Thoracic aorta (tissue), 2 donors: ENCODE data around the gene GMEB2. TPM values are rescaled to one million over a fixed set of nuclear protein-coding genes. Genes with fewer than 3 reads are reported as not detected.
"Not testable (repeated sequence)": the region's sequence is repeated elsewhere in the genome, so short reads cannot be mapped to it uniquely, and the experiment has no call there.

Experiments used
- ATAC-seq: fragments of 150-250 bp; one replicate; pipeline ENCODE4 v1.8.0; 2017; ENCODE audit warnings: low read depth; ENCODE audit not compliant: insufficient number of reproducible peaks, low FRiP score
- DNase-seq: peaks from one replicate; pipeline ENCODE4 v3.0.0-alpha.2; 2020; ENCODE audit warnings: low spot score
- H3K27ac ChIP-seq, 2 donors: fragments of 200-600 bp; sonication (generic); 1 replicate in 1 of 2; 2 replicates in 1 of 2; pipeline ENCODE4 v1.5.1; 2016; ENCODE audit warnings: mild to moderate bottlenecking in 2 of 2, moderate library complexity in 2 of 2
- H3K27me3 ChIP-seq: fragments of 200-600 bp; sonication (generic); replicated peaks from 2 replicates; pipeline ENCODE4 v1.6.0; 2016; ENCODE audit warnings: mild to moderate bottlenecking; ENCODE audit not compliant: insufficient read depth
- H3K36me3 ChIP-seq: fragments of 200-600 bp; sonication (generic); one replicate; pipeline ENCODE4 v1.5.1; 2016
- H3K4me1 ChIP-seq, 2 donors: fragments of 200-600 bp; sonication (generic); 1 replicate in 1 of 2; 2 replicates in 1 of 2; pipeline versions ENCODE4 v1.5.1 to v1.6.0; 2016; ENCODE audit warnings: low read depth in 2 of 2, mild to moderate bottlenecking in 1 of 2; ENCODE audit not compliant: control insufficient read depth in 1 of 2
- H3K4me3 ChIP-seq: fragments of 200-600 bp; sonication (generic); 2 replicates; pipeline ENCODE4 v1.5.1; 2016; ENCODE audit warnings: mild to moderate bottlenecking
- H3K9me3 ChIP-seq: fragments of 200-600 bp; sonication (generic); 2 replicates; pipeline ENCODE4 v1.5.1; 2016
- CTCF ChIP-seq: fragments of 200-600 bp; sonication (generic); IDR thresholded peaks from one replicate; pipeline ENCODE4 v1.5.1; 2019; ENCODE audit warnings: antibody characterized with exemption
- total RNA-seq, 2 donors: library from RNA; depleted of rRNA; stranded (reverse); fragments of >200 nt; gene quantifications; one replicate each; pipeline versions ENCODE4 v1.1.0 to v1.2.3, GENCODE V29; 2016

The GMEB2 gene
- total RNA-seq, 2 donors from 2014 or later, result 10.0 to 14.7 TPM

GRCh38 chr20:63642527-63643247, 15.8 kb upstream of the GMEB2 start:
- peak overlapping the region; percentile 73 for H3K4me3 ChIP-seq
- H3K9me3 ChIP-seq, result no peaks in the 10 kb centered on the region
- no peaks in the 10 kb centered on the region for H3K27me3 ChIP-seq
- DNase-seq, result no peak
- peaks cover 5 to 8% of the 10 kb centered on the region in 2 donors for H3K4me1 ChIP-seq
- no peaks in the 10 kb centered on the region for H3K36me3 ChIP-seq
- ATAC-seq, result no peak
- H3K27ac ChIP-seq, result no peak overlapping the region
- no peak for TF ChIP-seq CTCF

- H3K27ac ChIP-seq, result no peak overlapping the region
- TF ChIP-seq CTCF, result peak; percentile 37
- peaks cover 5 to 8% of the 10 kb centered on the region in 2 donors for H3K4me1 ChIP-seq
- ATAC-seq (no peak), DNase-seq (no peak)
- H3K4me3 ChIP-seq, result peak overlapping the region; percentile 73
- no peaks in the 10 kb centered on the region for H3K27me3 ChIP-seq
- no peaks in the 10 kb centered on the region for H3K9me3 ChIP-seq
- no peaks in the 10 kb centered on the region for H3K36me3 ChIP-seq
Observed at GRCh38 chr20:63641792-63642523, 15.1 kb upstream of the GMEB2 start.

GRCh38 chr20:63641146-63641791, 14.4 kb upstream of the GMEB2 start:
- Histone ChIP-seq H3K36me3 (no peaks in the 10 kb centered on the region), H3K4me1 (peaks cover 5 to 8% of the 10 kb centered on the region in 2 donors), H3K9me3 (no peaks in the 10 kb centered on the region), H3K27me3 (no peaks in the 10 kb centered on the region), H3K27ac (peak overlapping the region; percentile 34 to 47), H3K4me3 (peak overlapping the region; percentile 56)
- no peak for TF ChIP-seq CTCF
- ATAC-seq (no peak), DNase-seq (no peak)

GRCh38 chr20:63640686-63641085, 13.8 kb upstream of the GMEB2 start:
- DNase-seq, H3K9me3 ChIP-seq, ATAC-seq, H3K27ac ChIP-seq, H3K36me3 ChIP-seq, H3K27me3 ChIP-seq, H3K4me1 ChIP-seq: not testable (repeated sequence)
- peak overlapping the region; percentile 38 for H3K4me3 ChIP-seq

- Histone ChIP-seq H3K9me3 (no peaks in the 10 kb centered on the region), H3K36me3 (no peaks in the 10 kb centered on the region), H3K27ac (no peak overlapping the region), H3K4me1 (peaks cover 5 to 8% of the 10 kb centered on the region in 2 donors), H3K4me3 (peak overlapping the region; percentile 21), H3K27me3 (no peaks in the 10 kb centered on the region)
- ATAC-seq, result no peak
- TF ChIP-seq CTCF, result no peak
- no peak for DNase-seq
Observed at GRCh38 chr20:63640086-63640485, 13.2 kb upstream of the GMEB2 start.
